ENCODE results near the gene CABP4.

DNA sequence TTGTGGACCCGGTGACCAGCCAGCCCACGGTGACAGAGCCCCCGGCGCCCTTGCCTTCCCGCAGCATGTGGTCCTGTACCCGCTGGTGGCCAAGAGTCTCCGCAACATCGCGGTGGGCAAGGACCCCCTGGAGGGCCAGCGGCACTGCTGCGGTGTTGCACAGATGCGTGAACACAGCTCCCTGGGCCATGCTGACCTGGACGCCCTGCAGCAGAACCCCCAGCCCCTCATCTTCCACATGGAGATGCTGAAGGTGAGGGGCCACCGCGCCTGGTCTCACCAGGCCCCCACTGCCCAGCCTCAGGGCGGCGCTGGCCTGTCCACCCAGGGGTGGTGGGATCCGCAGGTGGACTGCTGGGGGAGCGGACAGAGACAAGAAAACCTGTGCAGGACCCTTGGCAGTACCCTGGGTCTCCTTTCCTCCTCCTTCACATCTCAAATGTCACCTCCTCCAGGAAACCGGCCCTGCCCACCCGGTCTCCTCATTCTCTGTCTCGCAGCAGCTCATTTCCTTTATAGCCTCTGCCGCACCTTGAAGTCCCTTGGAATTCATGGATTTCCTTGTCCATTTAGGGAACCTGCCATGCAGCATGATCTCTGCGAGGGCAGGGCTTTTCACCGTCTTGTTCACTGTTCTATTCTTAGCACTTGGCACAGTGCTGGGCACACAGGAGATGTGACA lies 34.2 kb downstream of the CABP4 start:
- TF ChIP-seq POLR2AphosphoS5 (IDR thresholded peaks at IDR 0.05; ENCODE audit: insufficient read depth, low read depth, low read length) (no peak), POLR2A (IDR thresholded peaks at IDR 0.05; ENCODE audit: low read depth, low read length) (no peak)
- TF ChIP-seq, protein P1, sequence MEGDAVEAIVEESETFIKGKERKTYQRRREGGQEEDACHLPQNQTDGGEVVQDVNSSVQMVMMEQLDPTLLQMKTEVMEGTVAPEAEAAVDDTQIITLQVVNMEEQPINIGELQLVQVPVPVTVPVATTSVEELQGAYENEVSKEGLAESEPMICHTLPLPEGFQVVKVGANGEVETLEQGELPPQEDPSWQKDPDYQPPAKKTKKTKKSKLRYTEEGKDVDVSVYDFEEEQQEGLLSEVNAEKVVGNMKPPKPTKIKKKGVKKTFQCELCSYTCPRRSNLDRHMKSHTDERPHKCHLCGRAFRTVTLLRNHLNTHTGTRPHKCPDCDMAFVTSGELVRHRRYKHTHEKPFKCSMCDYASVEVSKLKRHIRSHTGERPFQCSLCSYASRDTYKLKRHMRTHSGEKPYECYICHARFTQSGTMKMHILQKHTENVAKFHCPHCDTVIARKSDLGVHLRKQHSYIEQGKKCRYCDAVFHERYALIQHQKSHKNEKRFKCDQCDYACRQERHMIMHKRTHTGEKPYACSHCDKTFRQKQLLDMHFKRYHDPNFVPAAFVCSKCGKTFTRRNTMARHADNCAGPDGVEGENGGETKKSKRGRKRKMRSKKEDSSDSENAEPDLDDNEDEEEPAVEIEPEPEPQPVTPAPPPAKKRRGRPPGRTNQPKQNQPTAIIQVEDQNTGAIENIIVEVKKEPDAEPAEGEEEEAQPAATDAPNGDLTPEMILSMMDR (IDR thresholded peaks at IDR 0.05; ENCODE audit: extremely low read depth in 1 of 2, insufficient read depth in 1 of 2, low read depth in 1 of 2, low read length in 2 of 2): no peak
